ENCODE data around the gene CTSL. TPM values are rescaled to one million over a fixed set of nuclear protein-coding genes. Genes with fewer than 3 reads are reported as not detected.

The CTSL gene
- total RNA-seq, 3 donors from 2014 or later (not counting 1 experiment from before 2014, with no cell fraction given): 1.2 to 4.4 (median 1.2) TPM

DNA sequence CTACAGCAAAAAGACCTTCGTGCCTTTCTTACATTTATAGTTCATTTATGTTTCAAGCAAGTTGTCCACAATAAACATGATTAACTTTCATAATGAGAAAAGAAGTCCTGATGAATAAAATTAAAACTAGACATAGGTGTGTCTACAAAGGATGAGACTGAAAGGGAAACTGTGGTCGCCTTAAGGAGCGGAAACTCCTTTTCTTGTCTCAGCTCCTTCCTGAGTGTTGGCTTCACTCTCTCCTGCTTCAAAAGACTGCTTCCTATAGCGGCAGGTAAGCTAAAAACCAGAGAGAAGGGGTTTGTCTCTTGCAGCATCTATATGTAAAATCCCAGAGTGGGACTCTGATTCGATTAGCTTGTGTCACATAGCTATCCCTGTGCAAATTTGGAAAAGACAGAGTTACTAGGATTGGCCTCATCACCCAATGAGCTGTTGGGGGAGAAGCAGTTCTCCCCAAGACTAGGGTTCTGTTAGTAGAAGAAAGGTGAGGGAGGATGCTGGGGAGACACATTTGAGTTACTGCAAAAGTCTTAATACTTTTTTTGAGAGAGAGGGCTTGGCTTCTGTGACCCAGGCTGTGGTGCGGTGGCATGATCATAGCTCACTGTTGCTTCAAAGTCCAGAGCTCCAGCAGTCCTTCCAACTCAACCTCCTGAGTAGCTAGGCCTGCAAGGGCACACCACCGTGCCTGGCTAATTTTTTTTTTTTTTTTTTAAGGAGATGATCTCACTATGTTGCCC, 16.8 kb upstream of the CTSL start:
- Mint-ChIP-seq H3K27ac (no peak overlapping the region), H3K4me1 (no peaks in the 10 kb centered on the region), H3K4me3 (no peak overlapping the region), H3K36me3 (no peaks in the 10 kb centered on the region), H3K9me3 (no peaks in the 10 kb centered on the region), H3K27me3 (ENCODE audit: low read depth in 2 of 2) (no peaks in the 10 kb centered on the region)
- no peaks in the 10 kb centered on the region for H3K4me1 ChIP-seq (ENCODE audit: control insufficient read depth, insufficient read depth, low read length)
- H3K4me3 ChIP-seq (ENCODE audit: low read length): no peak overlapping the region
- no peaks in the 10 kb centered on the region for H3K36me3 ChIP-seq (ENCODE audit: control insufficient read depth, insufficient read depth, low read length)
- WGBS (ENCODE audit: insufficient coverage): 55% methylated on average over 6 of the region's 7 CpGs
- H3K27ac ChIP-seq (ENCODE audit: low read length): no peak overlapping the region
- TF ChIP-seq, protein P1, sequence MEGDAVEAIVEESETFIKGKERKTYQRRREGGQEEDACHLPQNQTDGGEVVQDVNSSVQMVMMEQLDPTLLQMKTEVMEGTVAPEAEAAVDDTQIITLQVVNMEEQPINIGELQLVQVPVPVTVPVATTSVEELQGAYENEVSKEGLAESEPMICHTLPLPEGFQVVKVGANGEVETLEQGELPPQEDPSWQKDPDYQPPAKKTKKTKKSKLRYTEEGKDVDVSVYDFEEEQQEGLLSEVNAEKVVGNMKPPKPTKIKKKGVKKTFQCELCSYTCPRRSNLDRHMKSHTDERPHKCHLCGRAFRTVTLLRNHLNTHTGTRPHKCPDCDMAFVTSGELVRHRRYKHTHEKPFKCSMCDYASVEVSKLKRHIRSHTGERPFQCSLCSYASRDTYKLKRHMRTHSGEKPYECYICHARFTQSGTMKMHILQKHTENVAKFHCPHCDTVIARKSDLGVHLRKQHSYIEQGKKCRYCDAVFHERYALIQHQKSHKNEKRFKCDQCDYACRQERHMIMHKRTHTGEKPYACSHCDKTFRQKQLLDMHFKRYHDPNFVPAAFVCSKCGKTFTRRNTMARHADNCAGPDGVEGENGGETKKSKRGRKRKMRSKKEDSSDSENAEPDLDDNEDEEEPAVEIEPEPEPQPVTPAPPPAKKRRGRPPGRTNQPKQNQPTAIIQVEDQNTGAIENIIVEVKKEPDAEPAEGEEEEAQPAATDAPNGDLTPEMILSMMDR (IDR thresholded peaks at IDR 0.05): no peak
- H3K9me3 ChIP-seq (ENCODE audit: control insufficient read depth, insufficient read depth, low read length): no peaks in the 10 kb centered on the region
- peak in 1 of 2 donors; percentile 45 for DNase-seq
- intact Hi-C loops (cut with micrococcal nuclease): no loop called here
- ATAC-seq: no peak
- no peaks in the 10 kb centered on the region for H3K27me3 ChIP-seq (ENCODE audit: control insufficient read depth, insufficient read depth, low read length)

DNA sequence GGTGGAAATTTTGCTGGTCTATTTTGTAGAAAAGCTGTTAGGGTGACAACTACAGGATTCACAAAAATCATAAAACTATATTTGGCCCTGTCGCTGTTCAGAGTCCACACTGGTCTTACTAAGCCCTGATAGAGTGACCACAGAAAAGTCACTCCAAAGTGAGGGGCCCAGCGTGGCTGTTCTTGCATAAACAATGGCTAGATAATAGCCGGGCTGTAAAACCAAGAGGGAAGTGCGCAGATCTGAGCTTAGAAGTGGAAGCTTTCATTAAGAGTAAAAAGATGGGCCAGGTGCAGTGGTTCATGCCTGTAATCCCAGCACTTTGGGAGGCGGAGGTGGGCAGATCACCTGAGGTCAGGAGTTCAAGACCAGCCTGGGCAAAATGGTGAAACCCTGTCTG, 15.5 kb upstream of the CTSL start:
- H3K27me3 ChIP-seq (ENCODE audit: control insufficient read depth, insufficient read depth, low read length): no peaks in the 10 kb centered on the region
- DNase-seq (no peak), ATAC-seq (no peak)
- no peaks in the 10 kb centered on the region for H3K36me3 ChIP-seq (ENCODE audit: control insufficient read depth, insufficient read depth, low read length)
- H3K4me1 Mint-ChIP-seq: no peaks in the 10 kb centered on the region
- no peak overlapping the region for H3K4me3 ChIP-seq (ENCODE audit: low read length)
- WGBS (ENCODE audit: insufficient coverage): 88% methylated on average over 5 of the region's 5 CpGs
- H3K4me3 Mint-ChIP-seq: no peak overlapping the region
- no peak overlapping the region for H3K27ac Mint-ChIP-seq
- H3K27ac ChIP-seq (ENCODE audit: low read length): no peak overlapping the region
- H3K4me1 ChIP-seq (ENCODE audit: control insufficient read depth, insufficient read depth, low read length): no peaks in the 10 kb centered on the region
- TF ChIP-seq, protein P1 (IDR thresholded peaks at IDR 0.05): no peak
- no peaks in the 10 kb centered on the region for H3K9me3 Mint-ChIP-seq
- H3K9me3 ChIP-seq (ENCODE audit: control insufficient read depth, insufficient read depth, low read length): no peaks in the 10 kb centered on the region
- peaks cover 0 to under 1% of the 10 kb centered on the region in 2 donors for H3K27me3 Mint-ChIP-seq (ENCODE audit: low read depth in 2 of 2)
- intact Hi-C loops (cut with micrococcal nuclease): no loop called here
- no peaks in the 10 kb centered on the region for H3K36me3 Mint-ChIP-seq

DNA sequence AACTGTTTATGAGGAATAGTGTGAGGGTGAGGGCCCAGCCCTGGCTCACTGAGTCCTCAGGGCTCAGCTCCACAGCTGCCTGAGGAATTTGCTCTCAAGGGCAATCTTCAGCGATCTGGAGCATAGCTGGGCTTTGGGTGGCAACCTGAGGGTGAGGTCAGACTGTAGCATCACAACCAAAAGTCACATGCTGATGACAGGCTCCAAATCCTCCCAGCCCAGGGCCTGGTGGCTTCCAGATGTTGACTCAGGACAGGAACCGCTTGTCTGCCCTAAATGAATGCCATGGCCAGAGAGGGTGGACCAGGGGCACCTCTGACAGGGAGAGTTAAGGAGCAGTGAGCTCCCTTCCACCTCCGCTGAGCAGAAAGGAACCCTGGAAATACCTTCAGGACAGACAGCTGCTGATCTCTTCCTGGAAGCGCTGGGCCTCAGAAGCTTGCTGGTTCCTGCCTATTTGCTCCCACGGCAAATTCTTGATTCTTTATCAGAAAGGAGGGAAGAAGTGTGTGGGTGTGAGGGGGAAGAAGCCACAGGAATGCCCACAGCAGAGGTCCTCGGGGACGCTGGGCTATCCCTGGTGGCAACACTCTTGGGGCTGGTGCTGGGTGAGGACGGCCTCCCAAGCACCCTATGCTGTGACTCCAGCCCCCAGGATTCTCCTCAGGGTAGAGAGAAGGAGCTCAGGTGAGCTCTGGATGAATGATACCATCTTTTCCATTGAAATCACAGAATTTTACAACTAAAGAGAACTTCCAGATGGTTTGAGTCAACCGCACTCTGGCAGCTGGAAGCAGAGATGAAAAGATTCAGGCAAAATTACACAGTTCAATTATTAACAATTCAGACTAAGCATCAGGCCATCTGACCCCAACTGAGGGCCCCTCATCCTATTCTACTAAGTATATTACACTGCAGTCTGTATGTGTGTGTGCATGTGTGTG, 13.8 kb upstream of the CTSL start:
- Histone ChIP-seq H3K27ac (ENCODE audit: low read length) (no peak overlapping the region), H3K36me3 (ENCODE audit: control insufficient read depth, insufficient read depth, low read length) (no peaks in the 10 kb centered on the region), H3K4me1 (ENCODE audit: control insufficient read depth, insufficient read depth, low read length) (no peaks in the 10 kb centered on the region), H3K27me3 (ENCODE audit: control insufficient read depth, insufficient read depth, low read length) (no peaks in the 10 kb centered on the region), H3K4me3 (ENCODE audit: low read length) (no peak overlapping the region), H3K9me3 (ENCODE audit: control insufficient read depth, insufficient read depth, low read length) (no peaks in the 10 kb centered on the region)
- WGBS (ENCODE audit: insufficient coverage): 82% methylated on average over 9 of the region's 9 CpGs
- H3K4me3 Mint-ChIP-seq: no peak overlapping the region
- intact Hi-C loops (cut with micrococcal nuclease): no loop called here
- TF ChIP-seq, protein P1 (IDR thresholded peaks at IDR 0.05): no peak
- H3K36me3 Mint-ChIP-seq: no peaks in the 10 kb centered on the region
- ATAC-seq: peak in 1 of 3 donors; percentile 15
- H3K9me3 Mint-ChIP-seq: no peaks in the 10 kb centered on the region
- no peaks in the 10 kb centered on the region for H3K4me1 Mint-ChIP-seq
- DNase-seq: no peak
- H3K27ac Mint-ChIP-seq: no peak overlapping the region
- peaks cover 0 to 3% of the 10 kb centered on the region in 2 donors for H3K27me3 Mint-ChIP-seq (ENCODE audit: low read depth in 2 of 2)
